B cell (primary cell): Measurements from ENCODE around the gene NODAL.

Source experiments
- CTCF ChIP-seq: fragments of 200-600 bp; IDR thresholded peaks from one replicate; pipeline ENCODE4 v1.8.0; 2022; ENCODE audit warnings: antibody characterized with exemption, mild to moderate bottlenecking
- EZH2 ChIP-seq: IDR thresholded peaks from 2 replicates; pipeline ENCODE4 v1.6.1; 2012; ENCODE audit warnings: borderline replicate concordance, low read depth, mild to moderate bottlenecking, moderate library complexity, low read length; ENCODE audit not compliant: insufficient read depth, poor library complexity, severe bottlenecking

- TF ChIP-seq CTCF = no peak
- no peak for TF ChIP-seq EZH2
Measured at GRCh38 chr10:70455213-70455630, 13.7 kb upstream of the NODAL start.
